ENCODE measurements around the gene ATP6V0A4. TPM values are rescaled to one million over a fixed set of nuclear protein-coding genes. Genes with fewer than 3 reads are reported as not detected.

The ATP6V0A4 gene
- total RNA-seq, 1 donor from 2014 or later: not detected

GRCh38 chr7:138753610-138754009, 44.4 kb downstream of the ATP6V0A4 start:
- H3K27ac Mint-ChIP-seq (ENCODE audit: unreplicated experiment): no peak overlapping the region
- H3K36me3 Mint-ChIP-seq (ENCODE audit: low read depth, unreplicated experiment): no peaks in the 10 kb centered on the region
- peaks cover 4% of the 10 kb centered on the region for H3K27me3 Mint-ChIP-seq (ENCODE audit: unreplicated experiment)
- H3K9me3 Mint-ChIP-seq (ENCODE audit: unreplicated experiment): no peaks in the 10 kb centered on the region
- DNase-seq (ENCODE audit: low spot score): no peak
- no peak overlapping the region for H3K4me3 Mint-ChIP-seq (ENCODE audit: unreplicated experiment)
- no peaks in the 10 kb centered on the region for H3K4me1 Mint-ChIP-seq (ENCODE audit: unreplicated experiment)
- no peak for TF ChIP-seq CTCF (IDR thresholded peaks at IDR 0.05; ENCODE audit: unreplicated experiment)

GRCh38 chr7:138753150-138753518, 44.9 kb downstream of the ATP6V0A4 start:
- no peaks in the 10 kb centered on the region for H3K9me3 Mint-ChIP-seq (ENCODE audit: unreplicated experiment)
- H3K27me3 Mint-ChIP-seq (ENCODE audit: unreplicated experiment): peaks cover 4% of the 10 kb centered on the region
- TF ChIP-seq CTCF (IDR thresholded peaks at IDR 0.05; ENCODE audit: unreplicated experiment): no peak
- no peaks in the 10 kb centered on the region for H3K4me1 Mint-ChIP-seq (ENCODE audit: unreplicated experiment)
- H3K27ac Mint-ChIP-seq (ENCODE audit: unreplicated experiment): no peak overlapping the region
- DNase-seq (ENCODE audit: low spot score): no peak
- no peak overlapping the region for H3K4me3 Mint-ChIP-seq (ENCODE audit: unreplicated experiment)
- H3K36me3 Mint-ChIP-seq (ENCODE audit: low read depth, unreplicated experiment): no peaks in the 10 kb centered on the region

GRCh38 chr7:138752518-138753149, 45.4 kb downstream of the ATP6V0A4 start:
- Mint-ChIP-seq H3K4me1 (ENCODE audit: unreplicated experiment) (no peaks in the 10 kb centered on the region), H3K36me3 (ENCODE audit: low read depth, unreplicated experiment) (no peaks in the 10 kb centered on the region), H3K9me3 (ENCODE audit: unreplicated experiment) (no peaks in the 10 kb centered on the region), H3K27ac (ENCODE audit: unreplicated experiment) (no peak overlapping the region), H3K4me3 (ENCODE audit: unreplicated experiment) (no peak overlapping the region), H3K27me3 (ENCODE audit: unreplicated experiment) (peaks cover 4% of the 10 kb centered on the region)
- no peak for TF ChIP-seq CTCF (IDR thresholded peaks at IDR 0.05; ENCODE audit: unreplicated experiment)
- DNase-seq (ENCODE audit: low spot score): no peak

- H3K27me3 Mint-ChIP-seq (ENCODE audit: unreplicated experiment): peaks cover 6% of the 10 kb centered on the region
- no peaks in the 10 kb centered on the region for H3K9me3 Mint-ChIP-seq (ENCODE audit: unreplicated experiment)
- no peak overlapping the region for H3K27ac Mint-ChIP-seq (ENCODE audit: unreplicated experiment)
- DNase-seq (ENCODE audit: low spot score): no peak
- no peak overlapping the region for H3K4me3 Mint-ChIP-seq (ENCODE audit: unreplicated experiment)
- H3K4me1 Mint-ChIP-seq (ENCODE audit: unreplicated experiment): no peaks in the 10 kb centered on the region
- no peaks in the 10 kb centered on the region for H3K36me3 Mint-ChIP-seq (ENCODE audit: low read depth, unreplicated experiment)
- no peak for TF ChIP-seq CTCF (IDR thresholded peaks at IDR 0.05; ENCODE audit: unreplicated experiment)
Measured at GRCh38 chr7:138750901-138751464, 47.0 kb downstream of the ATP6V0A4 start.

- Mint-ChIP-seq H3K27ac (ENCODE audit: unreplicated experiment) (no peak overlapping the region), H3K4me1 (ENCODE audit: unreplicated experiment) (no peaks in the 10 kb centered on the region), H3K4me3 (ENCODE audit: unreplicated experiment) (no peak overlapping the region), H3K36me3 (ENCODE audit: low read depth, unreplicated experiment) (no peaks in the 10 kb centered on the region), H3K9me3 (ENCODE audit: unreplicated experiment) (no peaks in the 10 kb centered on the region), H3K27me3 (ENCODE audit: unreplicated experiment) (peaks cover 6% of the 10 kb centered on the region)
- DNase-seq (ENCODE audit: low spot score): no peak
- TF ChIP-seq CTCF (IDR thresholded peaks at IDR 0.05; ENCODE audit: unreplicated experiment): no peak
Measured at GRCh38 chr7:138750473-138750872, 47.5 kb downstream of the ATP6V0A4 start.
